ENCODE measurements around the gene SMYD3.

GRCh38 chr1:246149543-246149942, 357.5 kb downstream of the SMYD3 start:
- no peak for TF ChIP-seq POLR2A (IDR thresholded peaks at IDR 0.05; ENCODE audit: low read length)
- TF ChIP-seq GATA1 (IDR thresholded peaks at IDR 0.05; ENCODE audit: low read depth, low read length), result no peak
